Central memory CD8-positive, alpha-beta T cell (primary cell): Measurements from ENCODE around the gene TREM1.

ENCODE experiments used
- ATAC-seq: fragments of 150-1000 bp; cut with Tn5 transposase; replicated peaks from 2 replicates; pipeline ENCODE4 v1.10.0; 2022; ENCODE audit warnings: mild to moderate bottlenecking, moderate FRiP score, moderate number of reproducible peaks; ENCODE audit not compliant: poor library complexity, severe bottlenecking; ENCODE audit errors: extremely low read depth
- DNase-seq, 2 donors: peaks; one replicate each; pipeline ENCODE4 v3.0.0; 2021; ENCODE audit warnings: low spot score in 2 of 2
- H3K27ac Mint-ChIP-seq: one replicate; pipeline ENCODE4 v1.8.0; 2022; ENCODE audit warnings: low read depth, mild to moderate bottlenecking, moderate library complexity, mixed read lengths
- H3K27me3 Mint-ChIP-seq: one replicate; pipeline ENCODE4 v1.8.0; 2022; ENCODE audit warnings: mixed read lengths
- H3K36me3 Mint-ChIP-seq: one replicate; pipeline ENCODE4 v1.8.0; 2022; ENCODE audit warnings: mild to moderate bottlenecking, moderate library complexity, mixed read lengths; ENCODE audit not compliant: insufficient read depth
- H3K4me1 Mint-ChIP-seq: one replicate; pipeline ENCODE4 v1.8.0; 2022; ENCODE audit warnings: mixed read lengths
- H3K4me3 Mint-ChIP-seq: one replicate; pipeline ENCODE4 v1.8.0; 2022; ENCODE audit warnings: mild to moderate bottlenecking, moderate library complexity, mixed read lengths
- H3K9me3 Mint-ChIP-seq: one replicate; pipeline ENCODE4 v1.8.0; 2022; ENCODE audit warnings: mixed read lengths

Gene TREM1

DNA sequence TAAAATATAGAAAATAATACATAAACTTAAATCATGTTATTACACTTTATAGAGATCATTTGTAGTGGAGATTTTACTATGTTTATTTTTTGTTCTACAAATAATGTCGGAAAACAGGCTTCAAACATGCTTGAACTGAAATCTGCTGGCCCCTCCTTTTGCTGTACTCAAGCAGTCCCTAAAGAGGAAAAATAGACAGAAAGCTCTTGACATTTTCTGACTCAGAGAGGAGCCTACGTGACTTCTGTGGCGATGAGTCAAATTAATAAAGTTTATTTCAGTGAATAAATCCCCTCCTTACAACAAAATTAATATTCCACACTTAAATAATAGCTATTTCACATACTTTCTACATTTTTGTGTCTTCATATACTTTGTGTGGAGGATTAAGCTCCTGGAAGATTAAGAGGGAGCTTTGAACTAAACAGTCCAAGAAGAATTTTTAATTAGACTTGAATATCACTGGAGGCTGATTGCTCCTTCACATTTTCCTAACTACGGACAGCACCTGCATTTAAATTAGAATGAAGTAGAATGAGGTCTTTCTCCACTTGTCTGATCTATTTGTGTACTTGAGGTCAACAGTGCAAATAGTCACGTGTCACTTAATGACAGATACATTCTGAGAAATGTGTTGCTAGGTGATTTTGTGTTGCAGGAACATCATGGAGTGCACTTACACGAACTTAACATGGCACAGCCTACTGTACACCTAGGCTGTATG, 1.7 kb upstream of the TREM1 start:
- ATAC-seq (no peak), DNase-seq (no peak)
- Mint-ChIP-seq H3K9me3 (no peaks in the 10 kb centered on the region), H3K4me1 (no peaks in the 10 kb centered on the region), H3K27ac (no peak overlapping the region), H3K36me3 (peaks cover 2% of the 10 kb centered on the region), H3K27me3 (peaks cover 42% of the 10 kb centered on the region), H3K4me3 (no peak overlapping the region)

DNA sequence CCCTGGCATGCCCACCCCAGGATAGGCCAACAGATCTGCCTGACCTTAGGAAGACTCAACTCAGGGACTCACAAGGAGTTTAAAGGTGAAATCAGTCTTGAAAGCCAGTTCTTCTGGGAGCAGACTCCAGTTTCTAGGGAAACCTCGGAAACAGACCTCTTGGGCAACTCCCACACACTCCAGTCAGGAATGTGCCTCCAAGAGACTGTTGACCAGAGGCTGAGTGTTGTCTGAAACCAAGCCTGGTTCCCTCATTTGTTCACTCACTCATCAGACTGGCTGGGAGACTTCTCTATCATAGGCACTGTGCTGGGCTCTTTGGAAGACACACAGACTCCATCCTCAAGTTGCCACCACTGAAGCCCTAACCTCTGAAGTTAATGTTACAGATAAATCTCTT, 1.8 kb downstream of the TREM1 start:
- peaks cover 2% of the 10 kb centered on the region for H3K36me3 Mint-ChIP-seq
- DNase-seq (no peak), ATAC-seq (no peak)
- H3K27ac Mint-ChIP-seq, result no peak overlapping the region
- no peaks in the 10 kb centered on the region for H3K4me1 Mint-ChIP-seq
- H3K4me3 Mint-ChIP-seq, result no peak overlapping the region
- H3K27me3 Mint-ChIP-seq, result peaks cover 50% of the 10 kb centered on the region
- H3K9me3 Mint-ChIP-seq, result no peaks in the 10 kb centered on the region

GRCh38 chr6:41283600-41283999, 2.9 kb downstream of the TREM1 start:
- Mint-ChIP-seq H3K4me3 (no peak overlapping the region), H3K9me3 (no peaks in the 10 kb centered on the region), H3K4me1 (peaks cover 7% of the 10 kb centered on the region), H3K27ac (no peak overlapping the region), H3K36me3 (no peaks in the 10 kb centered on the region), H3K27me3 (peaks cover 50% of the 10 kb centered on the region)
- no peak for DNase-seq
- ATAC-seq, result no peak

DNA sequence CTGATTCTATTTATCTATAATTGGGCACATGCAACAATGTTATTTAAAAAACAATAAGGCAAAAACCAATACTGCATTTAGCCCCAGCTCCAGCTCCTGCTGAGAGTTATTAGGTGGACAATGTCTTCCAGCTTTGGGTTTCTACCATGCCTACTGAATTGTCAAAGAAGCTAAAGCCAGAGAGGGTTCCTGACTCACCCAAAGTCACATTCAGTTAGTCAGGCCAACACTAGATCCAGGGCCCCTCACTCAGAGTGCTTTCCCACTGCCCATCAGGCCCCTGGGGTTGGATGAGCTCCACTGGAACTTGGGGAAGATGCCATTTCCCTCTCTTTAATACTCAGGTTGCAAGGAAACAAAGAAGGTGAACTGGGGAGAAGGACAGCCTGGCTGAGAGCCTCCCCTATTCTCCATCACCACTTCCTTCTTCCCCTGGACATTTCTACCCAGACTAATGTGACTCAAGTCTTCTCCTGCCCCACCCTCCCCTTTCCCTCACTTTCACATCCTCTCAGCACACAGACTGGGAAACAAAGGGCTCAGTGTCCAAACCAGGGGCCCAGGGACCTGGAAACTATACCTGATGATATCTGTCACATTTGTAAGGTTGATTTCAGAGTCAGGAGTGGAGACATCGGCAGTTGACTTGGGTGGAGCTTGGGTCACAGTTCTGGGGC, 6.0 kb downstream of the TREM1 start:
- H3K9me3 Mint-ChIP-seq, result no peaks in the 10 kb centered on the region
- H3K36me3 Mint-ChIP-seq, result no peaks in the 10 kb centered on the region
- ATAC-seq, result no peak
- H3K27me3 Mint-ChIP-seq, result peaks cover 42% of the 10 kb centered on the region
- H3K4me3 Mint-ChIP-seq, result no peak overlapping the region
- H3K4me1 Mint-ChIP-seq, result peaks cover 8% of the 10 kb centered on the region
- no peak for DNase-seq
- no peak overlapping the region for H3K27ac Mint-ChIP-seq

GRCh38 chr6:41278699-41279405, 7.6 kb downstream of the TREM1 start:
- no peaks in the 10 kb centered on the region for H3K36me3 Mint-ChIP-seq
- no peaks in the 10 kb centered on the region for H3K9me3 Mint-ChIP-seq
- H3K27ac Mint-ChIP-seq, result no peak overlapping the region
- DNase-seq, result peak; percentile 40 to 48
- H3K4me3 Mint-ChIP-seq, result no peak overlapping the region
- peak; percentile 46 for ATAC-seq
- peaks cover 8% of the 10 kb centered on the region for H3K4me1 Mint-ChIP-seq
- H3K27me3 Mint-ChIP-seq, result peaks cover 26% of the 10 kb centered on the region

DNA sequence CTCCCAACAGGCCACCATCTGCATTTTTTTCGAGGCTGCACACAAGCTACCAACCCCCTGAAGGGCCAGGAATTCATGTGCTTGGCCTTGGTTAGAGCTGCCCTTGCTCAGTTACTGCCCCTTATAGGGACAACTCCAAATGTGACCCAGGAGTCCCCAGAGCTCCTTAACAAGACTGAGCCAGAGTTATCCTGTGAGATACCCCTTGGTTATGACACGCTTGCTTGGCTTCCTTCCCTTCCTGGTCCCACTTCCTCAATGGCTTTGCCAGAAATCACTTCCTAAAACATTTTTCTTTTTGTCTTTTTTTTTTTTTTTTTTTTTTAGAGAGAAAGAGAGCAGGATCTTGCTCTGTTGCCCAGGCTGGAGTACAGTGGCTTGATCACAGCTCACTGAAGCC, 8.9 kb downstream of the TREM1 start:
- Mint-ChIP-seq H3K9me3 (no peaks in the 10 kb centered on the region), H3K27ac (no peak overlapping the region), H3K4me3 (no peak overlapping the region), H3K4me1 (peaks cover 8% of the 10 kb centered on the region), H3K27me3 (peaks cover 14% of the 10 kb centered on the region), H3K36me3 (no peaks in the 10 kb centered on the region)
- no peak for ATAC-seq
- no peak for DNase-seq

DNA sequence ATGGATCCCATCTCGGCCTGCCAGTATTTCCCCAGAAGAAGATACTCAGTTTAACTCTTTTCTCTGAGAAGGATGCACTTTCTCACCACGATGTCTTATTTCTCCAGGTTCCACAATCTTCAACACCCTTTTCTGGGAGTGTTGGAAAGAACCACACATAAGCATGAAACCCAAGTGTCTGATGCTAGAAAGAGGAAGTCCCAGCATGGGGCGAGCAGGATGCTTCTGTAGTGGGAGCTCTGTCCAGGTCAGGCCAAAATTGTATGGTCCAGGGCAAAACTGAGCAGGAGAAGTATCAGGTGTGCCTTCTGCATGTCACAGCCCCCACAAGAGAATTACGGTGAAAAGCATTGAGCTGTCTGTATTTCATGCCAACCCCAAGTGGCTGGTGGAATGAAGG, 11.0 kb downstream of the TREM1 start:
- peaks cover 11% of the 10 kb centered on the region for H3K27me3 Mint-ChIP-seq
- H3K27ac Mint-ChIP-seq, result no peak overlapping the region
- DNase-seq, result no peak
- no peaks in the 10 kb centered on the region for H3K9me3 Mint-ChIP-seq
- no peak overlapping the region for H3K4me3 Mint-ChIP-seq
- no peak for ATAC-seq
- H3K4me1 Mint-ChIP-seq, result peaks cover 18% of the 10 kb centered on the region
- no peaks in the 10 kb centered on the region for H3K36me3 Mint-ChIP-seq

GRCh38 chr6:41274256-41274655, 12.2 kb downstream of the TREM1 start:
- Mint-ChIP-seq H3K27ac (no peak overlapping the region), H3K4me3 (no peak overlapping the region), H3K27me3 (peaks cover 11% of the 10 kb centered on the region), H3K9me3 (no peaks in the 10 kb centered on the region), H3K4me1 (peaks cover 17% of the 10 kb centered on the region), H3K36me3 (no peaks in the 10 kb centered on the region)
- DNase-seq (no peak), ATAC-seq (no peak)

GRCh38 chr6:41273714-41274113, 12.8 kb downstream of the TREM1 start:
- H3K4me1 Mint-ChIP-seq, result peaks cover 12% of the 10 kb centered on the region
- no peak overlapping the region for H3K27ac Mint-ChIP-seq
- H3K4me3 Mint-ChIP-seq, result no peak overlapping the region
- H3K36me3 Mint-ChIP-seq, result no peaks in the 10 kb centered on the region
- ATAC-seq (no peak), DNase-seq (no peak)
- H3K9me3 Mint-ChIP-seq, result no peaks in the 10 kb centered on the region
- peaks cover 11% of the 10 kb centered on the region for H3K27me3 Mint-ChIP-seq

- H3K4me1 Mint-ChIP-seq, result peaks cover 10% of the 10 kb centered on the region
- ATAC-seq (no peak), DNase-seq (no peak)
- no peaks in the 10 kb centered on the region for H3K9me3 Mint-ChIP-seq
- no peaks in the 10 kb centered on the region for H3K36me3 Mint-ChIP-seq
- peaks cover 11% of the 10 kb centered on the region for H3K27me3 Mint-ChIP-seq
- H3K4me3 Mint-ChIP-seq, result no peak overlapping the region
- H3K27ac Mint-ChIP-seq, result no peak overlapping the region
Observed at GRCh38 chr6:41272591-41273240, 13.8 kb downstream of the TREM1 start.

- no peaks in the 10 kb centered on the region for H3K9me3 Mint-ChIP-seq
- DNase-seq, result no peak
- no peaks in the 10 kb centered on the region for H3K36me3 Mint-ChIP-seq
- H3K4me3 Mint-ChIP-seq, result no peak overlapping the region
- peak overlapping the region; percentile 27 for H3K27ac Mint-ChIP-seq
- H3K4me1 Mint-ChIP-seq, result peaks cover 10% of the 10 kb centered on the region
- no peak for ATAC-seq
- peaks cover 11% of the 10 kb centered on the region for H3K27me3 Mint-ChIP-seq
Observed at GRCh38 chr6:41271901-41272395, 14.5 kb downstream of the TREM1 start.

- no peaks in the 10 kb centered on the region for H3K36me3 Mint-ChIP-seq
- no peak for DNase-seq
- H3K9me3 Mint-ChIP-seq, result no peaks in the 10 kb centered on the region
- no peak overlapping the region for H3K27ac Mint-ChIP-seq
- no peaks in the 10 kb centered on the region for H3K27me3 Mint-ChIP-seq
- H3K4me3 Mint-ChIP-seq, result no peak overlapping the region
- no peak for ATAC-seq
- peaks cover 10% of the 10 kb centered on the region for H3K4me1 Mint-ChIP-seq
Observed at GRCh38 chr6:41269716-41270115, 16.8 kb downstream of the TREM1 start.
